ENCODE measurements around the gene C3orf20. TPM values are rescaled to one million over a fixed set of nuclear protein-coding genes. Genes with fewer than 3 reads are reported as not detected.

C3orf20 gene
- total and polyA plus RNA-seq, 2 of the 4 experiments (the other 2 are of a cell fraction), result not detected

Other genes starting within 250 kb of the C3orf20 start
- under 0.01 TPM in 1 of 2 replicates, not detected in the other for gene GRIP2, start 134.8 kb upstream of the C3orf20 start, total RNA-seq (2012; rRNA removed)
- gene GRIP2, start 134.8 kb upstream of the C3orf20 start, polyA plus RNA-seq (2012; rRNA removed), result 0.05 and 0.17 TPM in 2 replicates
- gene CCDC174, start 23.4 kb upstream of the C3orf20 start, total RNA-seq (2012; rRNA removed), result 5.9 and 6.9 TPM in 2 replicates
- 6.1 and 9.6 TPM in 2 replicates for gene CCDC174, start 23.4 kb upstream of the C3orf20 start, polyA plus RNA-seq (2012; rRNA removed)
- not detected in 2 replicates for gene FGD5, start 143.8 kb downstream of the C3orf20 start, total RNA-seq (2012; rRNA removed)
- gene FGD5, start 143.8 kb downstream of the C3orf20 start, polyA plus RNA-seq (2012; rRNA removed), result not detected in 2 replicates